Lung (tissue), 12 donors: ENCODE measurements around the gene HMGB1. TPM values are rescaled to one million over a fixed set of nuclear protein-coding genes. Genes with fewer than 3 reads are reported as not detected.

Source experiments
- ATAC-seq: fragments of 200-7000 bp; cut with Tn5 transposase; one replicate; pipeline ENCODE4 v1.9.1; 2020; ENCODE audit warnings: moderate number of reproducible peaks; ENCODE audit not compliant: insufficient read depth, low FRiP score
- DNase-seq, 3 donors: peaks; one replicate each; pipeline ENCODE4 v3.0.0-alpha.2; 2013 to 2017
- H3K27ac ChIP-seq, 2 donors: one replicate each; pipeline ENCODE4 v1.5.1; 2013; ENCODE audit warnings: mild to moderate bottlenecking in 2 of 2, moderate library complexity in 2 of 2, control low read depth in 1 of 2, inconsistent platforms in 1 of 2, low read depth in 1 of 2, low read length in 1 of 2
- H3K27me3 ChIP-seq, 3 donors: one replicate each; pipeline ENCODE4 v1.5.1; 2013; ENCODE audit warnings: low read length in 2 of 3; ENCODE audit not compliant: control insufficient read depth in 3 of 3, insufficient read depth in 3 of 3
- H3K36me3 ChIP-seq, 4 donors: one replicate each; pipeline ENCODE4 v1.5.1; 2013; ENCODE audit warnings: low read length in 4 of 4, mild to moderate bottlenecking in 1 of 4, moderate library complexity in 1 of 4; ENCODE audit not compliant: control insufficient read depth in 4 of 4, insufficient read depth in 4 of 4
- H3K4me1 ChIP-seq, 5 donors: one replicate each; pipeline ENCODE4 v1.5.1; 2013; ENCODE audit warnings: low read length in 5 of 5, mild to moderate bottlenecking in 2 of 5, moderate library complexity in 1 of 5; ENCODE audit not compliant: control insufficient read depth in 5 of 5, insufficient read depth in 5 of 5
- H3K4me3 ChIP-seq: one replicate; pipeline ENCODE4 v1.5.1; 2013; ENCODE audit warnings: mild to moderate bottlenecking, control low read depth, moderate library complexity
- H3K9ac ChIP-seq, 2 donors: one replicate each; pipeline ENCODE4 v1.5.1; 2013; ENCODE audit warnings: low read length in 2 of 2, control low read depth in 1 of 2; ENCODE audit not compliant: insufficient read depth in 1 of 2
- H3K9me3 ChIP-seq, 4 donors: one replicate each; pipeline ENCODE4 v1.5.1; 2013; ENCODE audit warnings: low read length in 3 of 4, mild to moderate bottlenecking in 1 of 4, moderate library complexity in 1 of 4; ENCODE audit not compliant: control insufficient read depth in 4 of 4, insufficient read depth in 3 of 4
- CTCF ChIP-seq: IDR thresholded peaks from 2 replicates; pipeline ENCODE4 v1.5.1; 2012; ENCODE audit warnings: mild to moderate bottlenecking; ENCODE audit errors: control extremely low read depth, extremely low read depth
- WGBS, 2 donors: extraction: QIAGEN DNeasy Blood & Tissue Kit; methylation state at CpG; one replicate each; pipeline ENCODE4 v1.1.7; 2013; 5-methylcytosine and 5-hydroxymethylcytosine counted together
- polyA plus RNA-seq, 2 donors: library from polyadenylated mRNA; stranded (reverse); fragments of 200-250 nt; gene quantifications; one replicate each; pipeline ENCODE4 v1.2.1, GENCODE V29; 2013
- total RNA-seq, 2 donors: library from RNA; depleted of rRNA in 1 of 2; stranded (reverse); fragments of >200 nt in 1 of 2; gene quantifications; one replicate each; pipeline ENCODE4 v1.2.1, GENCODE V29; 2014 to 2021
- donor health status: control.
- donor health status: control.
- donor health status: Bipolar disorder and iron deficiency.
- donor health status: healthy.
- donor health status: DM: yes; HTN: yes; CAD: no.

Gene HMGB1
- total and polyA plus RNA-seq, 4 donors = 210 to 374 (median 325) TPM

GRCh38 chr13:30487075-30487470 lies 21.3 kb upstream of the HMGB1 start:
- Histone ChIP-seq H3K36me3 (no peaks in the 10 kb centered on the region), H3K9me3 (no peaks in the 10 kb centered on the region), H3K27me3 (no peaks in the 10 kb centered on the region), H3K4me1 (no peaks in the 10 kb centered on the region), H3K9ac (no peak overlapping the region), H3K4me3 (no peak overlapping the region), H3K27ac (no peak overlapping the region)
- WGBS, 2 donors = 92 to 94% methylated on average over 3 of the region's 3 CpGs
- DNase-seq (no peak), ATAC-seq (no peak)
- TF ChIP-seq CTCF = no peak

- no peak overlapping the region for H3K9ac ChIP-seq
- no peaks in the 10 kb centered on the region for H3K9me3 ChIP-seq
- WGBS, 2 donors = 68 to 88% methylated on average over 11 of the region's 11 CpGs
- DNase-seq (peak; percentile 54 to 81 (median 57)), ATAC-seq (peak; percentile 19)
- peak overlapping the region in 1 of 2 donors; percentile 26 for H3K27ac ChIP-seq
- no peaks in the 10 kb centered on the region for H3K4me1 ChIP-seq
- no peak for TF ChIP-seq CTCF
- H3K27me3 ChIP-seq = no peaks in the 10 kb centered on the region
- no peaks in the 10 kb centered on the region for H3K36me3 ChIP-seq
- H3K4me3 ChIP-seq = no peak overlapping the region
Measured at GRCh38 chr13:30486230-30487074, 20.7 kb upstream of the HMGB1 start.

GRCh38 chr13:30481241-30481760 lies 15.6 kb upstream of the HMGB1 start:
- Histone ChIP-seq H3K36me3 (no peaks in the 10 kb centered on the region), H3K4me3 (no peak overlapping the region), H3K9me3 (no peaks in the 10 kb centered on the region), H3K4me1 (no peaks in the 10 kb centered on the region), H3K27ac (no peak overlapping the region), H3K9ac (no peak overlapping the region), H3K27me3 (no peaks in the 10 kb centered on the region)
- no peak for DNase-seq
- no peak for ATAC-seq
- TF ChIP-seq CTCF = no peak
- WGBS, 2 donors = 91 to 93% methylated on average over 8 of the region's 8 CpGs
